GM18511 (cell line): Measurements from ENCODE around the gene LTBP1.

Experiments
- ATAC-seq: cut with Tn5 transposase; IDR thresholded peaks from one replicate; pipeline ENCODE4 v1.9.1; 2021; ENCODE audit warnings: mild to moderate bottlenecking, moderate library complexity; ENCODE audit not compliant: unreplicated experiment

The LTBP1 gene

GRCh38 chr2:32930436-32930835, 16.3 kb upstream of the LTBP1 start:
- ATAC-seq, result no peak

- no peak for ATAC-seq
Observed at GRCh38 chr2:32931519-32931918, 15.2 kb upstream of the LTBP1 start.

GRCh38 chr2:32931945-32932709, 14.6 kb upstream of the LTBP1 start:
- no peak for ATAC-seq

GRCh38 chr2:32932825-32933755, 13.7 kb upstream of the LTBP1 start:
- ATAC-seq, result no peak

GRCh38 chr2:32933756-32934095, 13.0 kb upstream of the LTBP1 start:
- no peak for ATAC-seq

- no peak for ATAC-seq
Observed at GRCh38 chr2:32937602-32938448, 8.9 kb upstream of the LTBP1 start.

GRCh38 chr2:32938934-32939333, 7.8 kb upstream of the LTBP1 start:
- ATAC-seq, result no peak

GRCh38 chr2:32940316-32940997, 6.3 kb upstream of the LTBP1 start:
- no peak for ATAC-seq

GRCh38 chr2:32941944-32942690, 4.6 kb upstream of the LTBP1 start:
- ATAC-seq, result no peak

- ATAC-seq, result no peak
Observed at GRCh38 chr2:32942793-32943485, 3.8 kb upstream of the LTBP1 start.

GRCh38 chr2:32945286-32945685, 1.5 kb upstream of the LTBP1 start:
- ATAC-seq, result no peak

- peak; percentile 23 for ATAC-seq
Observed at GRCh38 chr2:32947076-32947483, 327 bp downstream of the LTBP1 start.

- peak; percentile 21 for ATAC-seq
Observed at GRCh38 chr2:32947484-32948143, 861 bp downstream of the LTBP1 start.

GRCh38 chr2:32948266-32948665, 1.5 kb downstream of the LTBP1 start:
- no peak for ATAC-seq

GRCh38 chr2:32949260-32949659, 2.5 kb downstream of the LTBP1 start:
- no peak for ATAC-seq

GRCh38 chr2:32951672-32952071, 4.9 kb downstream of the LTBP1 start:
- ATAC-seq, result no peak

- no peak for ATAC-seq
Observed at GRCh38 chr2:32952761-32953476, 6.2 kb downstream of the LTBP1 start.

- no peak for ATAC-seq
Observed at GRCh38 chr2:32954206-32954605, 7.5 kb downstream of the LTBP1 start.
